Hematopoietic multipotent progenitor cell treated with erythropoietin and hydrocortisone succinate and interleukin-3 and kit ligand, for 6 days (in vitro differentiated cells): Measurements from ENCODE around the gene UGT1A3.

ENCODE experiments used
- DNase-seq: peaks from one replicate; pipeline ENCODE4 v3.0.0-alpha.2; 2015

The UGT1A3 gene

GRCh38 chr2:233817995-233818638 is 89.3 kb downstream of the UGT1A3 start:
- no peak for DNase-seq

DNA sequence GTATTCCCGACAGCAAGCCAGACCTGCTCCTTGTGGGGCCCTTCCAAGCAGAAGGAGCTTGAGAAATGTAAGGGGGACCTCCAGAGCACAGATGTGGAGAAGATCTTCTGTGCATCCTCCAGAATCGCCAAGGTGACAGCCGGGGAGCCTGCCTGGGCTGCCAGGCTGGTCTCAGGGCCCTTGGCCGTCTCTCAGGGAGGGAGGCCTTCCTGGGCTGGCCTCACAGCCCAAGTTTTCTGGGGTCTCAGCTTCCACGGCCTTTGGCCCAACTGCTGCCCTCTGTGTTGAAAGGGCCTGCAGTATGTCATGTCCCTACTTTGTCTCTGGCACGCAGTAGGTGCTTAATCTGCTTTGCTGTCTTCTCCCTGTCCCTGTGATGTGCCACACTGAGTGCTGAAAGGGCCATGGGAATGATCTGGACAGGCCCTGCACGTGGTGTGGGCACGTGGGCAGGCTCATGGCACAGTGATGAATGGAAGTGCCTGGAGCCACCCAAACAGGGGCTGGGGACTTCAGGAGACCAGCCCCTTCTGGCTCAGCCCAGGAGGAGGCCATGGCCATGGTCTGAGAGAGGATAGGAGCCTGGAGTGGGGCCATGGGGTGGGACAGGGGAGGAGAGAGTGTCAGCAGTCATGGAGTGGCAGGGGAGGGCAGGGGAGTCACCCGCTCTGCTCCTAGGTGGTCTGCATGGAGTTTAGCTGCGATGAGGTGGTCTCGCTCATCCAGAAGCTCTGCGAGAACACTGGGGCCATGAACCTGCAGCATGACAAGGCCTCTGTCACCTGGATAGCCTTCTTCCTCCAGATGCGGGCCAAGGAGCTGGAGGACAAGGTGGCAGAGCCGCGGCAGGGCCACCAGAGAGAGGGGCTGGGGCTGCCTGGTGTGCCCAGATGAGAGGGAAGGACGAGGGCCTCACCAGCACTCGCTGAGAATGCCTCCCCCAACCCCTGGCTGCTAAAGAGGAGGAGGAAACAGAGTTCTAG is 90.1 kb downstream of the UGT1A3 start:
- DNase-seq, result no peak

DNA sequence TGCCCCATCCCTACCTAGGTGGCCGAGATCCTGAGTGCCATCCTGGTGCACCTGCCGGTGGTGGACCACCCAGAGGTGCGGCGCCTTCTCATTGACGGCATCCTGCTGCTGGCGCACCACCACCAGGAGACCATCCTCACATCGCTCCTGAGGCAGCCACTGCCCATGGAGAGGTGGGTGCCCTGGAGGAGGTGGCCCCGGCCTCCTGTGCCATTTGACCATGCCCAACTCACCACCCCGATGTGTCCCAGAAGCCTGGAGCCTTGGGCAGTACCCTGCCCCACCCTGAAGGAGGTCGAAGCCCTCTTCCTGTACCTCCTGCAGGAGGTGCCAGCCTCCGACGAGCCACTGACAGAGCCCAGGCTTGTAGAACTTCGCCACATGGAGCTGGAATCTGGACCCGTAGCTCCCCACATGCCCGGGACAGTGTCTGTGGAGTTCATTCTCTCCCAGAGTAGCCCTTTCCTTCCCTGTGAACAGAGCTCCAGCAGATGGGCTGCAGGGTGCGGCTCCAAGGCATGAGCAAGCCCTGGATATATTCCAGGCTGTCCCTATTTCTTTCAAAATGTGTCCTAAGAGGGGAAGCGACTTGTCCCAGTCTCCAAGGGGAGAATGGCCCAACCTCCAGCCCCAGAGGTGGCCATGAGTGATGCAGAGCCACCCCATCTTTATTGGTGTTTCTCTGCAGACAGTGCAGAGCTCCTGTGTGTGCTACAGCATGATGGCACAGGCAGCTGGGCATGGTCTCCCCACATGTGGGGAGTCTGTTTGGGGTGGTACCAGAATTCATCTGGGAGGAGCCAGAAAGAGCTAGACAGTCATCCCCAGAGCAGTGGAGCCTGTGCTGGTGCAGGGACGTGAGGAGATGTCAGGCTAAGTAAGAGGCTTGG is 91.3 kb downstream of the UGT1A3 start:
- no peak for DNase-seq

DNA sequence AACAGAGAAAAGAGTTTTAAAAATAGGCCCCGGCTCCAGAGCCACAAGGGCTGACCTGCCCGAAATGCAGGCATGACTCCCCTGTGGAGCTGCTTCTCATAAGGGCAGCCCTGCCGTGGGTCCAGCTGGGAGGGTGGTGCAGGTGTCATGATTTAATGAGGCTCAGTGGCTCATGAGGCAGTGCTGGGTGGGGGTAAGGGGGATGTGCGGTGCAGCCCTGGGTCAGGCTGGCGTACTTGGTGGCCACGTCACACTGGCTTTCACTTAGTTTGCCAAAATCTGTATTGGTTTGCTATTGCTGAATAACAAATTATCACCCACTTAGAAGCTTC is 91.9 kb downstream of the UGT1A3 start:
- DNase-seq, result no peak

GRCh38 chr2:233821196-233821595 is 92.4 kb downstream of the UGT1A3 start:
- no peak for DNase-seq

DNA sequence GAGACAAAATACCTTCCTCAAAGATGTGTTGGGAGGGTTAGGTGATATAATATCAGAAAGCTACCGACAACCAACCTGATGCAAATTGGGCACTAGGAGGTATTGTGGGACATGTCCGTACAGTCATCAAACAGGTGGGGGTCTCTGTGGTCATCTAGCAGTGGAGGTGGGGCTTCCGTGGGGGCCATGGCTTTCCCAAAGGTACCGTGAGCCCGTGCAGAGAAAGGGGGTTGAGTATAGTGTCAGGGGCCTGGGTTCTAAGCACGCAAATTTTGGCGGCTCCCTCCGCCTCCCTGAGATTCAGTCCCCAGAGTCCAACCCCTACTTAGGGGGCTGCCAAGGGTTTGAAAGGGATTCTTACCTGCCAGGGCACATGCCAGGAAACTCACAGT is 92.9 kb downstream of the UGT1A3 start:
- no peak for DNase-seq

- DNase-seq, result no peak
Measured at GRCh38 chr2:233822101-233822771, 93.4 kb downstream of the UGT1A3 start.
